ENCODE results near the gene CHI3L1.

CHI3L1 gene

DNA sequence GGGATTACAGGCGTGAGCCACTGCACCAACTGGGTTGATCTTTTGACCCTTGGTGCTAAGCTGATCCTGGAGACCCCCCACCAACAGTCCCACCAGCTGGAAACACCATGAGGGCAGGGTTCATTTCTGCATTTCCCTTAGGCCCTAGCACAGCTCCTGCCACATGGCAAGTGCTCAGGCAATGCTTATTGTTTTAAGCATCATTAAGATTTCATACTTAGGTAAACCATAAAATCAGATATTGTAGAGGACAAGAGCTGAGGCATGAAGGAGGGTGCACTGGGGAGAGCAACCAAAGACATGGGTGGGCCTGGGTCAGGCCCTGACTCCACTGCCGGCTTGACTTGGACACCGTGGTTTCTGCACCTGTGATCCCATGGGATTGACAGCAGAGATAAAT lies 25.3 kb upstream of the CHI3L1 start:
- Histone ChIP-seq H3K36me3 (ENCODE audit: control insufficient read depth, insufficient read depth, low read length) (no peaks in the 10 kb centered on the region), H3K4me3 (replicated peaks; ENCODE audit: low read depth, low read length) (no peak overlapping the region), H3K27me3 (replicated peaks; ENCODE audit: control insufficient read depth, insufficient read depth, low read length) (no peaks in the 10 kb centered on the region; the same call in 1 of the 2 replicates)
- no peak for DNase-seq (ENCODE audit: extremely low read depth, insufficient read length)
- TF ChIP-seq, protein P1, sequence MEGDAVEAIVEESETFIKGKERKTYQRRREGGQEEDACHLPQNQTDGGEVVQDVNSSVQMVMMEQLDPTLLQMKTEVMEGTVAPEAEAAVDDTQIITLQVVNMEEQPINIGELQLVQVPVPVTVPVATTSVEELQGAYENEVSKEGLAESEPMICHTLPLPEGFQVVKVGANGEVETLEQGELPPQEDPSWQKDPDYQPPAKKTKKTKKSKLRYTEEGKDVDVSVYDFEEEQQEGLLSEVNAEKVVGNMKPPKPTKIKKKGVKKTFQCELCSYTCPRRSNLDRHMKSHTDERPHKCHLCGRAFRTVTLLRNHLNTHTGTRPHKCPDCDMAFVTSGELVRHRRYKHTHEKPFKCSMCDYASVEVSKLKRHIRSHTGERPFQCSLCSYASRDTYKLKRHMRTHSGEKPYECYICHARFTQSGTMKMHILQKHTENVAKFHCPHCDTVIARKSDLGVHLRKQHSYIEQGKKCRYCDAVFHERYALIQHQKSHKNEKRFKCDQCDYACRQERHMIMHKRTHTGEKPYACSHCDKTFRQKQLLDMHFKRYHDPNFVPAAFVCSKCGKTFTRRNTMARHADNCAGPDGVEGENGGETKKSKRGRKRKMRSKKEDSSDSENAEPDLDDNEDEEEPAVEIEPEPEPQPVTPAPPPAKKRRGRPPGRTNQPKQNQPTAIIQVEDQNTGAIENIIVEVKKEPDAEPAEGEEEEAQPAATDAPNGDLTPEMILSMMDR (IDR thresholded peaks at IDR 0.05; ENCODE audit: insufficient read depth, low read length, poor library complexity, severe bottlenecking): no peak

DNA sequence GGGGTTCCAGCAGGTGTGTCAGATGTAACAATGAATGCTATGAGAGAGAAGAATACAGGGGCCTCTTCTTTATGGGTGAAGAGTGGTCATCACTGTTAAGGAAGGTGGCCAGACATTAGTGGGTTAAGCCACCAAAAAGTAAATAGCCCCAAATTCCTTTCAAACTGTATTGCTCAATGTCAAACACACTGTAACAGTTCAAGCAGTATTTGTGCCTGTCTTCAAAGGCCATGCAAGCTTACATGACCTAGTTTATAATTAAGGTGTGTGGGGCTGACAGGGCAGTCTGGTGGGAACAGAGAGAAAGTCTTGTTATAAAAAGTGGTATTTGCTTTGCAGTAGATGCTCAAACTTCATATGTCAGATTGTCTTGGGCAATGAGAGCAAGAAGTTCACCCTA lies 24.5 kb upstream of the CHI3L1 start:
- H3K27me3 ChIP-seq (replicated peaks; ENCODE audit: control insufficient read depth, insufficient read depth, low read length): no peaks in the 10 kb centered on the region; the same call in 1 of the 2 replicates
- no peak overlapping the region for H3K4me3 ChIP-seq (replicated peaks; ENCODE audit: low read depth, low read length)
- H3K36me3 ChIP-seq (ENCODE audit: control insufficient read depth, insufficient read depth, low read length): no peaks in the 10 kb centered on the region
- no peak for DNase-seq (ENCODE audit: extremely low read depth, insufficient read length)
- TF ChIP-seq, protein P1 (IDR thresholded peaks at IDR 0.05; ENCODE audit: insufficient read depth, low read length, poor library complexity, severe bottlenecking): no peak

GRCh38 chr1:203210350-203210749 lies 23.8 kb upstream of the CHI3L1 start:
- TF ChIP-seq, protein P1 (IDR thresholded peaks at IDR 0.05; ENCODE audit: insufficient read depth, low read length, poor library complexity, severe bottlenecking): no peak
- no peaks in the 10 kb centered on the region for H3K27me3 ChIP-seq (replicated peaks; ENCODE audit: control insufficient read depth, insufficient read depth, low read length)
- no peak overlapping the region for H3K4me3 ChIP-seq (replicated peaks; ENCODE audit: low read depth, low read length)
- H3K36me3 ChIP-seq (ENCODE audit: control insufficient read depth, insufficient read depth, low read length): no peaks in the 10 kb centered on the region
- no peak for DNase-seq (ENCODE audit: extremely low read depth, insufficient read length)

DNA sequence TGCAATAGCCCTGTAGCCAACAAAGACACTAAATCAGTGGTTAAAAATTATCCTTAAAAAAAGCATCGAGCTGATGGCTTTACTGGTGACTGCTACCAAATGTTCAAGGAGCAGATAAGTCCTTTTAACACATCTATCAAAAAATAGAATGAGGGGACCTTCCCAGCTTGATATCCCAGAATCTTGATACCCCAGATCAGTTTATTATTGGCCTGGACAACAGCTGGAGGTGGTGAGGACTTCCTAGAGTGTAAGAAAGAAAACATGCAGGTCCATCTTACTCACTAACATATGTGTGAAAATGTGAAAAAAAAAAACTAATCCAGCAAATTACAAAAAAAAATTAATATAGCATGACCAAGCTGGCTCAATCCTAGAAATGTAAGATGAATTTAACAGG lies 21.7 kb upstream of the CHI3L1 start:
- Histone ChIP-seq H3K4me3 (replicated peaks; ENCODE audit: low read depth, low read length) (no peak overlapping the region), H3K27me3 (replicated peaks; ENCODE audit: control insufficient read depth, insufficient read depth, low read length) (no peaks in the 10 kb centered on the region), H3K36me3 (ENCODE audit: control insufficient read depth, insufficient read depth, low read length) (no peaks in the 10 kb centered on the region)
- no peak for DNase-seq (ENCODE audit: extremely low read depth, insufficient read length)
- TF ChIP-seq, protein P1 (IDR thresholded peaks at IDR 0.05; ENCODE audit: insufficient read depth, low read length, poor library complexity, severe bottlenecking): no peak

DNA sequence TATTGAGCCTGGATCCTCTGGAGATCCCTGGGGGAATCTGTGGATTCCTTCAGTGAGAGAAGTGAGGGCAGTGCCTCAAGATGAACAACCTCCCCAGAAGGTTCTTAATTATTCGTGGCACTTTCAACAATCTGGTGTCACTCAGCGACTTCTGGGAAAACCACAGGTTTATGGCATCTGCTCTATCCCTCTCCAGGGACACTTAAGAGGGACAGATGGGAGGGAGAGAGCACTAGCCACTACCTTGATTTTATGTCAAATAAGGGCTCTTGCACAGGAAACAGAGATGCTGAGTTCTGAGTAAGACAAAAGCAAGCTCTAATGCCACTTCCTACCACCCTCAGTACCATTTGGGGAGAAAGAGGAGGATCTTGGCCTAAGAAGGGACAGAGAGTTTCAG lies 21.2 kb upstream of the CHI3L1 start:
- Histone ChIP-seq H3K4me3 (replicated peaks; ENCODE audit: low read depth, low read length) (no peak overlapping the region), H3K27me3 (replicated peaks; ENCODE audit: control insufficient read depth, insufficient read depth, low read length) (no peaks in the 10 kb centered on the region), H3K36me3 (ENCODE audit: control insufficient read depth, insufficient read depth, low read length) (no peaks in the 10 kb centered on the region)
- TF ChIP-seq, protein P1 (IDR thresholded peaks at IDR 0.05; ENCODE audit: insufficient read depth, low read length, poor library complexity, severe bottlenecking): no peak
- no peak for DNase-seq (ENCODE audit: extremely low read depth, insufficient read length)

DNA sequence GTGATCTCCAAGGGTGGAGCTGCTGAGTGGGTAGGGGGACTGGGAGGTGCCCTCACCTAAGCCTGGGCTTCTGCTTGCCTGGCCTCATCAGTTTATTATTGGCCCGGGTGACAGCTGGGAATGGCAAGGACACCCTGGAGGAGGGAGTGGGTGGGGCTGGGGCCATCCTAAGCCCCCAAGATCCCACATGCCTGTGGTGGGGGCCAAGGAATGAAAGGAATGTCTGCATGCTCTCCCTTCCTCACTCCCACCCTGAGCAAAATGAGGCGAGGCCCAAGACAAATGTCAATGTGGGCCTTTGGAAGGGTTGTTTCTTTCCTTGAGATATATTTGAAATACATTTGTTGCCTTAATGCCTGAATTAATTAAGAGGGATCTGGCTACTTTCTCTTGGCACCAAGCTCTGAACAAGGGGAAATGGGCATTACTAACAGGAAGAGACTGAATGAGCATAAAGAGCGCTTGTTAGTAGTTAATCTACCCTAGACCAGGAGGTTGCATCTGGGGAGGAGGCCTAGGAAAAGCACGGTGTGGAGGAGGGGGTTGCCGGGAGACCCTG lies 19.7 kb upstream of the CHI3L1 start:
- DNase-seq (ENCODE audit: extremely low read depth, insufficient read length): no peak
- Histone ChIP-seq H3K36me3 (ENCODE audit: control insufficient read depth, insufficient read depth, low read length) (no peaks in the 10 kb centered on the region), H3K4me3 (replicated peaks; ENCODE audit: low read depth, low read length) (no peak overlapping the region), H3K27me3 (replicated peaks; ENCODE audit: control insufficient read depth, insufficient read depth, low read length) (no peaks in the 10 kb centered on the region)
- TF ChIP-seq, protein P1 (IDR thresholded peaks at IDR 0.05; ENCODE audit: insufficient read depth, low read length, poor library complexity, severe bottlenecking): no peak
